HCT116 (cell line): ENCODE results near the gene TIPIN. TPM values are rescaled to one million over a fixed set of nuclear protein-coding genes. Genes with fewer than 3 reads are reported as not detected.

Source experiments
- ATAC-seq: fragments of 200-7000 bp; cut with Tn5 transposase; 2 replicates; pipeline ENCODE4 v1.9.1; 2020; ENCODE audit warnings: mild to moderate bottlenecking, moderate library complexity
- BruUV-seq: library from RNA; stranded (reverse); fragments of 400-500 nt; replicated peaks from 2 replicates; lab custom pipeline; 2021; lab: Mats Ljungman, UMichigan
- CTCF ChIA-PET: fragments of 300-600 bp; sonication (Branson Sonifier 250); formaldehyde crosslinking; loops from one replicate; lab custom pipeline; 2021; ENCODE audit warnings: antibody characterized with exemption; lab: Charles Lee
- POLR2A ChIA-PET: fragments of 300-600, 350-600 bp; sonication (Branson Sonifier 250); formaldehyde crosslinking; loops from one replicate; lab custom pipeline; 2021; ENCODE audit warnings: antibody characterized with exemption; lab: Charles Lee
- RAD21 ChIA-PET, 2 experiments: fragments of 300-600 bp; sonication (Branson Sonifier 250); formaldehyde crosslinking; loops; one replicate each; lab custom pipeline; 2023; ENCODE audit warnings: low total read pairs in 2 of 2; ENCODE audit not compliant: uncharacterized antibody in 2 of 2, unreplicated experiment in 2 of 2, low non-redundant PET in 1 of 2; lab: Charles Lee
- DNase-seq: peaks from one replicate; pipeline ENCODE4 v3.0.0-alpha.2; 2010; ENCODE audit warnings: low read depth, low spot score
- H2AFZ ChIP-seq: fragments of 200-600 bp; shearing (Covaris generic), sonication (generic); 2 replicates; pipeline ENCODE4 v1.6.1; 2017; ENCODE audit warnings: low read depth, mixed run types, mixed read lengths, antibody characterized with exemption, low read length; ENCODE audit not compliant: poor library complexity, severe bottlenecking
- H3K27ac ChIP-seq: 2 replicates; pipeline ENCODE4 v1.5.1; 2012; ENCODE audit warnings: low read depth, low read length
- H3K27me3 ChIP-seq: fragments of 200-600 bp; sonication (generic); 2 replicates; pipeline ENCODE4 v1.6.1; 2016; ENCODE audit warnings: mixed run types, low read length, mixed read lengths; ENCODE audit not compliant: insufficient read depth
- H3K36me3 ChIP-seq, 2 experiments: fragments of 200-500 bp in 1 of 2; fragments of 200-600 bp in 1 of 2; sonication (Bioruptor generic) in 1 of 2; sonication (generic) in 1 of 2; 2 replicates each; pipeline versions ENCODE4 v1.5.1 to v1.6.1; 2014 to 2016; ENCODE audit warnings: low read length in 2 of 2, inconsistent platforms in 1 of 2, mixed read lengths in 1 of 2, mixed run types in 1 of 2; ENCODE audit not compliant: insufficient read depth in 2 of 2, control insufficient read depth in 1 of 2
- H3K4me1 ChIP-seq, 2 experiments: fragments of 200-600 bp in 1 of 2; sonication (generic) in 1 of 2; 2 replicates each; pipeline versions ENCODE4 v1.5.1 to v1.6.1; 2012 to 2017; ENCODE audit warnings: low read length in 2 of 2, inconsistent platforms in 1 of 2, mild to moderate bottlenecking in 1 of 2, mixed read lengths in 1 of 2, mixed run types in 1 of 2, moderate library complexity in 1 of 2; ENCODE audit not compliant: insufficient read depth in 2 of 2, control insufficient read depth in 1 of 2
- H3K4me2 ChIP-seq: fragments of 200-600 bp; sonication (generic); 2 replicates; pipeline ENCODE4 v1.6.1; 2017; ENCODE audit warnings: mixed run types, low read length, mixed read lengths
- H3K4me3 ChIP-seq, 2 experiments: fragments of 200-600 bp in 1 of 2; sonication (generic) in 1 of 2; replicated peaks in 1 of 2; 2 replicates each; pipeline ENCODE4 v1.5.1; 2011 to 2016; ENCODE audit warnings: low read length in 2 of 2, control low read depth in 1 of 2, low read depth in 1 of 2, mild to moderate bottlenecking in 1 of 2, mixed read lengths in 1 of 2, mixed run types in 1 of 2
- H3K79me2 ChIP-seq: fragments of 200-600 bp; sonication (generic); 2 replicates; pipeline ENCODE4 v1.6.1; 2017; ENCODE audit warnings: mild to moderate bottlenecking, mixed run types, low read length, moderate library complexity, mixed read lengths; ENCODE audit not compliant: insufficient read depth
- H3K9ac ChIP-seq: fragments of 200-600 bp; sonication (generic); 2 replicates; pipeline ENCODE4 v1.6.1; 2016; ENCODE audit warnings: low read length, mixed read lengths
- H3K9me2 ChIP-seq: fragments of 200-600 bp; sonication (generic), shearing (Covaris generic); 2 replicates; pipeline ENCODE4 v1.6.1; 2017; ENCODE audit warnings: mixed run types, mild to moderate bottlenecking, moderate library complexity; ENCODE audit not compliant: insufficient read depth
- H3K9me3 ChIP-seq, 2 experiments: fragments of 200-500 bp in 1 of 2; fragments of 200-600 bp in 1 of 2; sonication (Bioruptor generic) in 1 of 2; sonication (generic) in 1 of 2; 2 replicates each; pipeline ENCODE4 v1.6.1; 2014 to 2017; ENCODE audit warnings: low read length in 2 of 2, mixed read lengths in 2 of 2, inconsistent platforms in 1 of 2, low read depth in 1 of 2, mild to moderate bottlenecking in 1 of 2, mixed run types in 1 of 2, moderate library complexity in 1 of 2; ENCODE audit not compliant: control insufficient read depth in 1 of 2, insufficient read depth in 1 of 2
- H4K20me1 ChIP-seq: fragments of 200-600 bp; sonication (generic), shearing (Covaris generic); 2 replicates; pipeline ENCODE4 v1.6.1; 2017; ENCODE audit warnings: mixed run types, mild to moderate bottlenecking, moderate library complexity; ENCODE audit not compliant: insufficient read depth
- CBX3 ChIP-seq: IDR thresholded peaks from 2 replicates; pipeline ENCODE4 v1.6.1; 2012; ENCODE audit warnings: low read depth
- EGR1 ChIP-seq: IDR thresholded peaks from 2 replicates; pipeline ENCODE4 v1.6.1; 2012; ENCODE audit warnings: low read depth
- ELF1 ChIP-seq: IDR thresholded peaks from 2 replicates; pipeline ENCODE4 v1.6.1; 2012; ENCODE audit warnings: low read depth, borderline replicate concordance
- EZH2phosphoT487 ChIP-seq: fragments of 200-600 bp; IDR thresholded peaks from 2 replicates; pipeline ENCODE4 v1.6.1; 2018; ENCODE audit warnings: antibody characterized with exemption, borderline replicate concordance
- FOSL1 ChIP-seq: IDR thresholded peaks from 2 replicates; pipeline ENCODE4 v1.6.1; 2012; ENCODE audit warnings: low read depth
- JUND ChIP-seq: IDR thresholded peaks from 2 replicates; pipeline ENCODE4 v1.6.1; 2012
- POLR2A ChIP-seq: IDR thresholded peaks from 2 replicates; pipeline ENCODE4 v1.7.0; 2011; ENCODE audit warnings: borderline replicate concordance; ENCODE audit not compliant: insufficient read depth, insufficient read length; ENCODE audit errors: extremely low read depth
- POLR2AphosphoS5 ChIP-seq: IDR thresholded peaks from 2 replicates; pipeline ENCODE4 v1.6.1; 2011; ENCODE audit warnings: mild to moderate bottlenecking, low read depth, low read length, moderate library complexity
- RAD21 ChIP-seq: IDR thresholded peaks from 2 replicates; pipeline ENCODE4 v1.6.1; 2012; ENCODE audit warnings: low read depth, mild to moderate bottlenecking
- SIN3A ChIP-seq: IDR thresholded peaks from 2 replicates; pipeline ENCODE4 v1.6.1; 2012; ENCODE audit warnings: low read depth
- SRF ChIP-seq: IDR thresholded peaks from 2 replicates; pipeline ENCODE4 v1.6.1; 2012; ENCODE audit warnings: low read depth
- TCF7L2 ChIP-seq: IDR thresholded peaks from 2 replicates; pipeline ENCODE4 v1.7.0; 2011; ENCODE audit warnings: borderline replicate concordance, inconsistent platforms; ENCODE audit not compliant: insufficient read depth, insufficient read length; ENCODE audit errors: extremely low read depth
- YY1 ChIP-seq: IDR thresholded peaks from 2 replicates; pipeline ENCODE4 v1.6.1; 2011; ENCODE audit warnings: low read length, low read depth, moderate library complexity, mild to moderate bottlenecking; ENCODE audit not compliant: insufficient replicate concordance; ENCODE audit errors: extremely low read depth
- ZFX ChIP-seq: fragments of 450-650 bp; IDR thresholded peaks from 2 replicates; pipeline ENCODE4 v1.6.1; 2017
- intact Hi-C: fragments of 100-400 bp; cut with micrococcal nuclease; formaldehyde crosslinking; loops from 2 replicates; pipeline ENCODE4 v1.10.0; 2022
- total RNA-seq: library from RNA; stranded (reverse); gene quantifications from one replicate; pipeline ENCODE4 v1.2.1, GENCODE V29; 2021; ENCODE audit not compliant: unreplicated experiment
- TF ChIP-seq, protein P1 (sequence below): IDR thresholded peaks from 2 replicates; pipeline ENCODE4 v1.6.1; 2012
- TF ChIP-seq, protein P2 (sequence below): IDR thresholded peaks from 2 replicates; pipeline ENCODE4 v1.6.1; 2012

Gene TIPIN
- total RNA-seq, 1 experiment from 2014 or later = 28.1 TPM

DNA sequence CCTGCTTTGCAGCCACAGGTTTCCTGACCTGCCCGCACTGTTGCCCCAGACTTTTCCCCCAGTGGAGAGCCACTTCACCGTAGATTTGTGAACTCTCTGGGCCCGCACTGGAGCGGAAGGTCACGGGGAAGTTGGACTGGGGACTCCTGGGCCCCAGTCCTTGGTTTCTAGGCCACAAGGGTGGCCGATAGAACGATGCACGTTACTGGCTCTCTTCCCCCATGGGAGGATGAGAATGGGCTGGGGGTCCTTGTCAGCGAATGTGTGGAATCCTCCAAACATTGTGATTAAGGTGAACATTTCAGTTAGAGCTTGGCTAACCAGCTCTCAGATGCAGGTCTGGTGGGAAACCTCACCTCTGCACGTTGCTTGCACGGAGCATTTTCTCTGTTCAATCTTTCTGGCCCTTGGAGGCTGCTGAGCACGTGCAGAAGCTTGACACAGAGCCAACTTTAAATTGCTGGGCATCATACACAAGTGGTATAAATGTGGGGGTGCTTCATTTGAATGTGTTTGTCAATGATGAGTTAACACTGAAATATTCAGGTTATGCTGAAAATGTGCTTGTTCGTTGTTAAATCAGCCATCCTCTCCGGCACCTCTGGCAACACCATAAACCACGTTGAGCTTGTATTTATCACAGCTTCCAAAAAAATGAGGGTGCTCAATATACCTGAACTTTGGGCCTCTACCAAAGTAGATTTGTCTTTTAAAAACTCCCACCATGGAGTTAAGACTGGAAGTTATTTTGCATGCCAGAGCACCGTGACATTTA, 62.1 kb downstream of the TIPIN start:
- H3K27ac ChIP-seq = peak overlapping the region; percentile 88
- H3K4me3 ChIP-seq = peak overlapping the region; percentile 67
- ATAC-seq (peak; percentile 35), DNase-seq (no peak)
- intact Hi-C loops = no loop called here
- H3K27me3 ChIP-seq = no peaks in the 10 kb centered on the region
- peaks cover 32% of the 10 kb centered on the region for H3K79me2 ChIP-seq
- no peak overlapping the region for H2AFZ ChIP-seq
- no peaks in the 10 kb centered on the region for H3K9me2 ChIP-seq
- no peaks in the 10 kb centered on the region for H4K20me1 ChIP-seq
- no peak for TF ChIP-seq ELF1
- TF ChIP-seq, protein P1, sequence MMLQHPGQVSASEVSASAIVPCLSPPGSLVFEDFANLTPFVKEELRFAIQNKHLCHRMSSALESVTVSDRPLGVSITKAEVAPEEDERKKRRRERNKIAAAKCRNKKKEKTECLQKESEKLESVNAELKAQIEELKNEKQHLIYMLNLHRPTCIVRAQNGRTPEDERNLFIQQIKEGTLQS = no peak
- TF ChIP-seq RAD21 = 0 out of 2 replicates have a peak, but pooled peaks have one; percentile 4
- TF ChIP-seq, protein P2, sequence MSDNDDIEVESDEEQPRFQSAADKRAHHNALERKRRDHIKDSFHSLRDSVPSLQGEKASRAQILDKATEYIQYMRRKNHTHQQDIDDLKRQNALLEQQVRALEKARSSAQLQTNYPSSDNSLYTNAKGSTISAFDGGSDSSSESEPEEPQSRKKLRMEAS = peak; percentile 64
- peaks cover 17 to 41% of the 10 kb centered on the region in 2 experiments for H3K4me1 ChIP-seq
- peak overlapping the region; percentile 98 for H3K4me2 ChIP-seq
- POLR2A ChIA-PET = interaction anchor here (1.1 kb wide), 1 partner anchor 11 kb away, joined by 4 read pairs; no protein-coding TSS in a partner anchor
- peaks cover 0 to 8% of the 10 kb centered on the region in 2 experiments; a peak in 1 of 4 replicates for H3K36me3 ChIP-seq
- CTCF ChIA-PET = interaction anchor here (2.2 kb wide), 1 partner anchor 205 kb away, joined by 7 read pairs; no protein-coding TSS in a partner anchor
- BruUV-seq = TSS peak; percentile 46
- peak overlapping the region; percentile 80 for H3K9ac ChIP-seq
- RAD21 ChIA-PET = no interaction called here
- no peaks in the 10 kb centered on the region for H3K9me3 ChIP-seq

DNA sequence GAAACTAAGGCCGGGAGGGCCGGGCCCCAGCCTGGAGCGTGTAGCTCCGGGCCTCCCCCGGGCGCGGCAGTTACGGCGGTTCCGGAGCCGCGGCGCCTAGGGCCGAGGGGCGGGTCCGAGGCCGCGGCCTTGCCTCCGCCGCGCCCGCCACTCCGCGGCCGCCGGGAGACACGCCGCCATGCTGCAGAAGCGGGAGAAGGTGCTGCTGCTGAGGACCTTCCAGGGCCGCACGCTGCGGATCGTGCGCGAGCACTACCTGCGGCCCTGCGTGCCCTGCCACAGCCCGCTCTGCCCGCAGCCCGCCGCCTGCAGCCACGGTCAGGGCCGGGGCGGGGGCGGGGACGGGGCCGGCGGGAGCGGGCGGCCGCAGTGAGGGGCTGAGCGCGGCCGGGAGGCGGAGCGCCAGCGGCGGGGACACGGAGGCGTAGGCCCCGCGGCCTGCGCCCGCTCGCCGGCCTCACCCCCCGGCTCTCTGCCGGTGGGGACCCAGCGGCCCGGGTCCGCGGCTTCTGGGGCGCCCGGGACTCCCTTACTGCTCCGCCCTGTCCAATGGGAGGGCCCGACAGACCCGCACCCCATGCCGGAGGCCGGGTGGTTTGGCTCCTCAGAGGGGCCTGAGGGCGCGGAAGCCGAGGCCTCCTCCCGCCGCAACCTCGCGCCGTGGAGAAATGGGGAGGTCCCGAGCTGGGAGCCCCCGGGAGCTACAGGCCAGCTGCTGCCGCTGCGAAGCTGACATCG, 62.9 kb downstream of the TIPIN start, which contains the start of gene DIS3L:
Gene DIS3L (plus strand): TSS at position 150 of the 738 bp plus-strand sequence. CDS start 29 bp downstream, at position 179.
- DNase-seq = no peak
- POLR2A ChIA-PET = interaction anchor here (0.7 to 1.1 kb wide), 2 partner anchors 10 to 12 kb away, joined by 3 to 4 read pairs; no protein-coding TSS in a partner anchor
- no peak for TF ChIP-seq CBX3
- TF ChIP-seq SRF = no peak
- TF ChIP-seq, protein P2 = peak; percentile 60; the same call in 1 of the 2 replicates
- TF ChIP-seq JUND = no peak
- TF ChIP-seq POLR2A = peak; percentile 82
- no peak for TF ChIP-seq TCF7L2
- no peak for TF ChIP-seq FOSL1
- TF ChIP-seq YY1 = peak; percentile 46
- TF ChIP-seq SIN3A = peak; percentile 42; the same call in 1 of the 2 replicates
- peak; percentile 63 for TF ChIP-seq POLR2AphosphoS5
- no peak for TF ChIP-seq EZH2phosphoT487
- TF ChIP-seq ZFX = peak; percentile 100
- TF ChIP-seq EGR1 = no peak

More for the DNA sequence above, 62.9 kb downstream of the TIPIN start, which contains the start of gene DIS3L:
- Histone ChIP-seq H3K4me2 (peak within 1 kb of the TSS; percentile 98), H3K27me3 (no peaks in the 10 kb centered on the region), H3K9me3 (no peaks in the 10 kb centered on the region), H3K36me3 (peaks cover 0 to 5% of the 10 kb centered on the region in 2 experiments; a peak in 1 of 4 replicates), H3K4me3 (peak within 1 kb of the TSS; percentile 67), H3K79me2 (peaks cover 32% of the 10 kb centered on the region), H3K9me2 (no peaks in the 10 kb centered on the region), H3K27ac (peak within 1 kb of the TSS; percentile 88), H3K9ac (peak within 1 kb of the TSS; percentile 80), H3K4me1 (peaks cover 17 to 41% of the 10 kb centered on the region in 2 experiments), H2AFZ (peak within 1 kb of the TSS; percentile 72), H4K20me1 (no peaks in the 10 kb centered on the region)
- BruUV-seq = no TSS peak
- ChIA-PET RAD21 (no interaction called here), CTCF (interaction anchor here (2.2 kb wide), 1 partner anchor 205 kb away, joined by 7 read pairs; no protein-coding TSS in a partner anchor)
- intact Hi-C loops = no loop called here
- peak; percentile 84 for ATAC-seq
